GM23338 (cell line): ENCODE data around the gene CRYAB. TPM values are rescaled to one million over a fixed set of nuclear protein-coding genes. Genes with fewer than 3 reads are reported as not detected.

ENCODE experiments used
- ATAC-seq: fragments of 200-7000 bp; cut with Tn5 transposase; 3 replicates; pipeline ENCODE4 v1.9.1; 2020
- DNase-seq: peaks from one replicate; pipeline ENCODE4 v3.0.0-alpha.2; 2015; ENCODE audit warnings: low spot score
- H2AFZ ChIP-seq: fragments of 200-600 bp; sonication (generic); 2 replicates; pipeline ENCODE4 v1.8.0; 2016; ENCODE audit warnings: antibody characterized with exemption, mild to moderate bottlenecking, moderate library complexity
- H3F3A ChIP-seq: fragments of 200-600 bp; sonication (generic); replicated peaks from 2 replicates; pipeline ENCODE4 v1.8.0; 2017; ENCODE audit warnings: antibody characterized with exemption, mixed run types, low read depth
- H3K27ac ChIP-seq: fragments of 200-600 bp; sonication (generic); 2 replicates; pipeline ENCODE4 v1.6.1; 2016; ENCODE audit warnings: low read depth
- H3K27me3 ChIP-seq: fragments of 200-600 bp; sonication (generic); 2 replicates; pipeline ENCODE4 v1.8.0; 2016; ENCODE audit warnings: mild to moderate bottlenecking, mixed run types, moderate library complexity; ENCODE audit not compliant: insufficient read depth
- H3K36me3 ChIP-seq: fragments of 200-600 bp; sonication (generic); 2 replicates; pipeline ENCODE4 v1.8.0; 2016; ENCODE audit warnings: mild to moderate bottlenecking; ENCODE audit not compliant: insufficient read depth
- H3K4me1 ChIP-seq: fragments of 200-600 bp; sonication (generic); 2 replicates; pipeline ENCODE4 v1.8.0; 2016; ENCODE audit warnings: mild to moderate bottlenecking, moderate library complexity; ENCODE audit not compliant: insufficient read depth
- H3K4me2 ChIP-seq: fragments of 200-600 bp; sonication (generic); 2 replicates; pipeline ENCODE4 v1.7.1; 2017; ENCODE audit warnings: mixed run types
- H3K4me3 ChIP-seq: fragments of 200-600 bp; sonication (generic); 2 replicates; pipeline ENCODE4 v1.6.1; 2016; ENCODE audit warnings: mixed run types
- H3K79me2 ChIP-seq: fragments of 200-600 bp; sonication (generic); replicated peaks from 2 replicates; pipeline ENCODE4 v1.8.0; 2017; ENCODE audit warnings: mild to moderate bottlenecking; ENCODE audit not compliant: insufficient read depth
- H3K9me2 ChIP-seq: fragments of 200-600 bp; sonication (generic); 2 replicates; pipeline ENCODE4 v1.8.0; 2017; ENCODE audit not compliant: insufficient read depth
- H4K20me1 ChIP-seq: fragments of 200-600 bp; sonication (generic); replicated peaks from 2 replicates; pipeline ENCODE4 v1.8.0; 2017; ENCODE audit warnings: mild to moderate bottlenecking; ENCODE audit not compliant: insufficient read depth
- H3K27ac Mint-ChIP-seq: 2 replicates; pipeline ENCODE4 v1.8.0; 2020; ENCODE audit warnings: inconsistent platforms, mild to moderate bottlenecking, moderate library complexity, mixed read lengths
- H3K27me3 Mint-ChIP-seq: 3 replicates; pipeline ENCODE4 v1.8.0; 2022; ENCODE audit warnings: low read depth, mild to moderate bottlenecking, moderate library complexity, mixed read lengths, inconsistent platforms; ENCODE audit not compliant: insufficient read depth, poor library complexity
- H3K36me3 Mint-ChIP-seq: 3 replicates; pipeline ENCODE4 v1.8.0; 2021; ENCODE audit warnings: low read depth, mild to moderate bottlenecking, inconsistent platforms, moderate library complexity, mixed read lengths
- H3K4me1 Mint-ChIP-seq: 3 replicates; pipeline ENCODE4 v1.8.0; 2020; ENCODE audit warnings: mild to moderate bottlenecking, inconsistent platforms, mixed read lengths
- H3K4me3 Mint-ChIP-seq: 3 replicates; pipeline ENCODE4 v1.8.0; 2021; ENCODE audit warnings: moderate library complexity, mild to moderate bottlenecking, inconsistent platforms, mixed read lengths
- H3K9me3 Mint-ChIP-seq: 3 replicates; pipeline ENCODE4 v1.8.0; 2020; ENCODE audit warnings: moderate library complexity, mild to moderate bottlenecking, inconsistent platforms, mixed read lengths
- CREB1 ChIP-seq: fragments of 250-450 bp; sonication (Bioruptor Pico); IDR thresholded peaks from 2 replicates; pipeline ENCODE4 v1.5.0; 2020; ENCODE audit warnings: low read depth, mild to moderate bottlenecking, moderate library complexity
- CTCF ChIP-seq, 2 experiments: fragments of 200-600 bp in 1 of 2; sonication (generic) in 1 of 2; conservative IDR thresholded peaks; 2 replicates each; pipeline versions ENCODE4 v1.5.1 to v1.6.1; 2016 to 2017; ENCODE audit warnings: antibody characterized with exemption in 2 of 2, low read depth in 2 of 2, mild to moderate bottlenecking in 2 of 2, moderate library complexity in 1 of 2
- ETS1 ChIP-seq: IDR thresholded peaks from 2 replicates; pipeline ENCODE4 v1.6.1; 2016; ENCODE audit warnings: antibody characterized with exemption
- EZH2 ChIP-seq: fragments of 200-600 bp; sonication (generic); IDR thresholded peaks from one replicate; pipeline ENCODE4 v1.8.0; 2017; ENCODE audit warnings: antibody characterized with exemption, mild to moderate bottlenecking, low read depth; ENCODE audit not compliant: unreplicated experiment
- JUNB ChIP-seq: IDR thresholded peaks from one replicate; pipeline ENCODE4 v1.6.1; 2016; ENCODE audit warnings: antibody characterized with exemption; ENCODE audit not compliant: unreplicated experiment
- NANOG ChIP-seq: IDR thresholded peaks from 2 replicates; pipeline ENCODE4 v1.6.1; 2016; ENCODE audit warnings: antibody characterized with exemption, borderline replicate concordance
- POLR2AphosphoS5 ChIP-seq: IDR thresholded peaks from 2 replicates; pipeline ENCODE4 v1.6.1; 2016; ENCODE audit warnings: antibody characterized with exemption, low read depth
- REST ChIP-seq: IDR thresholded peaks from one replicate; pipeline ENCODE4 v1.6.1; 2018; ENCODE audit warnings: antibody characterized with exemption; ENCODE audit not compliant: unreplicated experiment
- STAT1 ChIP-seq: IDR thresholded peaks from one replicate; pipeline ENCODE4 v1.6.1; 2016; ENCODE audit warnings: antibody characterized with exemption; ENCODE audit not compliant: unreplicated experiment
- polyA plus RNA-seq: library from polyadenylated mRNA; unstranded; fragments of >200 nt; fragmentation: Nextera tagmentation; extraction: Ambion mirVana; gene quantifications from 2 replicates; pipeline ENCODE4 v1.2.1, GENCODE V29; 2016
- total RNA-seq: library from RNA; depleted of rRNA; stranded (reverse); fragments of >200 nt; shearing (Covaris generic); gene quantifications from 2 replicates; pipeline ENCODE4 v1.2.3, GENCODE V29; 2014

Gene CRYAB
- total and polyA plus RNA-seq, 2 experiments from 2014 or later, result 6.1 to 9.6 TPM

- Mint-ChIP-seq H3K27ac (0 out of 2 replicates have a peak overlapping the region, but pooled peaks have one; percentile 54), H3K36me3 (peaks cover 13% of the 10 kb centered on the region), H3K9me3 (no peaks in the 10 kb centered on the region), H3K27me3 (peaks cover 6% of the 10 kb centered on the region), H3K4me3 (peak overlapping the region; percentile 95), H3K4me1 (peaks cover 11% of the 10 kb centered on the region; the same call in 2 of the 3 replicates)
- Histone ChIP-seq H3K27me3 (no peaks in the 10 kb centered on the region), H3K9me2 (no peaks in the 10 kb centered on the region), H3K4me3 (peak overlapping the region; percentile 80), H3K4me2 (peak overlapping the region; percentile 79), H3K4me1 (peaks cover 12% of the 10 kb centered on the region; the same call in 1 of the 2 replicates), H2AFZ (peak overlapping the region; percentile 95), H3K79me2 (no peaks in the 10 kb centered on the region), H3K27ac (no peak overlapping the region), H3K36me3 (0 out of 2 replicates have a peak, but pooled peaks cover 6% of the 10 kb centered on the region), H3F3A (no peaks in the 10 kb centered on the region), H4K20me1 (no peaks in the 10 kb centered on the region)
- no peak for TF ChIP-seq CREB1 (CRISPR knock-in tag)
- TF ChIP-seq EZH2, result no peak
- TF ChIP-seq CTCF (conservative IDR thresholded peaks at IDR 0.05; ENCODE audit: low read depth in 2 of 2), result no peak
- no peak for TF ChIP-seq STAT1
- TF ChIP-seq POLR2AphosphoS5, result no peak
- no peak for TF ChIP-seq REST
- no peak for TF ChIP-seq ETS1
- TF ChIP-seq JUNB, result no peak
- DNase-seq (no peak), ATAC-seq (no peak)
Observed at GRCh38 chr11:111870522-111870885, 41.1 kb downstream of the CRYAB start.

GRCh38 chr11:111870113-111870512 lies 41.5 kb downstream of the CRYAB start:
- Mint-ChIP-seq H3K9me3 (no peaks in the 10 kb centered on the region), H3K4me1 (peaks cover 11% of the 10 kb centered on the region; the same call in 2 of the 3 replicates), H3K27me3 (peaks cover 6% of the 10 kb centered on the region), H3K36me3 (peaks cover 13% of the 10 kb centered on the region), H3K4me3 (no peak overlapping the region), H3K27ac (no peak overlapping the region)
- no peaks in the 10 kb centered on the region for H3K27me3 ChIP-seq
- H3K36me3 ChIP-seq, result 0 out of 2 replicates have a peak, but pooled peaks cover 6% of the 10 kb centered on the region
- H3K79me2 ChIP-seq, result no peaks in the 10 kb centered on the region
- peaks cover 12% of the 10 kb centered on the region; the same call in 1 of the 2 replicates for H3K4me1 ChIP-seq
- no peak overlapping the region for H2AFZ ChIP-seq
- no peaks in the 10 kb centered on the region for H3F3A ChIP-seq
- no peaks in the 10 kb centered on the region for H3K9me2 ChIP-seq
- no peak overlapping the region for H3K27ac ChIP-seq
- H4K20me1 ChIP-seq, result no peaks in the 10 kb centered on the region
- H3K4me3 ChIP-seq, result peak overlapping the region; percentile 80; the same call in 1 of the 2 replicates
- DNase-seq, result no peak
- H3K4me2 ChIP-seq, result no peak overlapping the region; the same call in 1 of the 2 replicates
- ATAC-seq, result no peak
- TF ChIP-seq NANOG (no peak), CREB1 (CRISPR knock-in tag) (no peak)
